SH-SY5Y (cell line): ENCODE results near the gene TMEM74B.

ENCODE experiments used
- GATA2 ChIP-seq: IDR thresholded peaks from 2 replicates; pipeline ENCODE4 v1.6.1; 2011; ENCODE audit warnings: mild to moderate bottlenecking, low read depth, low read length
- GATA3 ChIP-seq: IDR thresholded peaks from 2 replicates; pipeline ENCODE4 v1.6.1; 2011; ENCODE audit warnings: low read depth, mild to moderate bottlenecking, low read length, moderate library complexity

TMEM74B gene

GRCh38 chr20:1154226-1154625 is 30.6 kb downstream of the TMEM74B start:
- TF ChIP-seq GATA3 (no peak), GATA2 (no peak)

- TF ChIP-seq GATA2 (no peak), GATA3 (no peak)
These were observed 33.8 kb downstream of the TMEM74B start for GRCh38 chr20:1150968-1151367.

- TF ChIP-seq GATA2, result no peak
These were observed 34.6 kb downstream of the TMEM74B start for GRCh38 chr20:1150218-1150617.

- TF ChIP-seq GATA3 (no peak), GATA2 (no peak)
These were observed 37.8 kb downstream of the TMEM74B start for GRCh38 chr20:1146957-1147356.

- TF ChIP-seq GATA2, result no peak
These were observed 40.2 kb downstream of the TMEM74B start for GRCh38 chr20:1144401-1145172.

- TF ChIP-seq GATA2 (no peak), GATA3 (no peak)
These were observed 47.5 kb downstream of the TMEM74B start for GRCh38 chr20:1137236-1137635.

- TF ChIP-seq GATA3 (no peak), GATA2 (no peak)
These were observed 49.9 kb downstream of the TMEM74B start for GRCh38 chr20:1134836-1135235.

- TF ChIP-seq GATA2 (no peak), GATA3 (no peak)
These were observed 50.4 kb downstream of the TMEM74B start for GRCh38 chr20:1134355-1134754.

- no peak for TF ChIP-seq GATA2
- TF ChIP-seq GATA3, result no peak
These were observed 53.4 kb downstream of the TMEM74B start for GRCh38 chr20:1131354-1131753.

- TF ChIP-seq GATA3 (no peak), GATA2 (no peak)
These were observed 53.9 kb downstream of the TMEM74B start for GRCh38 chr20:1130847-1131246.
